NCI-H510A (cell line): ENCODE results near the gene SLC11A2.
"Not testable (repeated sequence)": the region's sequence is repeated elsewhere in the genome, so short reads cannot be mapped to it uniquely, and the experiment has no call there.

Source experiments
- DNase-seq: peaks from one replicate; lab custom pipeline; 2025; lab: John Stamatoyannopoulos, UW

Gene SLC11A2

GRCh38 chr12:50947933-50948626 lies 78.1 kb downstream of the SLC11A2 start:
- no peak for DNase-seq

- DNase-seq = no peak
Measured at GRCh38 chr12:50937653-50938052, 88.5 kb downstream of the SLC11A2 start.

GRCh38 chr12:50936821-50937530 lies 89.2 kb downstream of the SLC11A2 start:
- no peak for DNase-seq

- DNase-seq = no peak
Measured at GRCh38 chr12:50934981-50935807, 91.0 kb downstream of the SLC11A2 start.

GRCh38 chr12:50934371-50934851 lies 91.8 kb downstream of the SLC11A2 start:
- DNase-seq = no peak

- no peak for DNase-seq
Measured at GRCh38 chr12:50933459-50934124, 92.6 kb downstream of the SLC11A2 start.

GRCh38 chr12:50932787-50933280 lies 93.3 kb downstream of the SLC11A2 start:
- DNase-seq = no peak

- not testable (repeated sequence) for DNase-seq
Measured at GRCh38 chr12:50930477-50930876, 95.7 kb downstream of the SLC11A2 start.

GRCh38 chr12:50929831-50930230 lies 96.4 kb downstream of the SLC11A2 start:
- DNase-seq = no peak
